K562 (cell line): ENCODE measurements around the gene FRRS1L. TPM values are rescaled to one million over a fixed set of nuclear protein-coding genes. Genes with fewer than 3 reads are reported as not detected.

Experiments used
- ATAC-seq: fragments of 200-7000 bp; cut with Tn5 transposase; 3 replicates; pipeline ENCODE4 v1.9.1; 2020; ENCODE audit warnings: moderate library complexity
- BruUV-seq: library from RNA; stranded (reverse); fragments of 400-500 nt; replicated peaks from 2 replicates; lab custom pipeline; 2021; lab: Mats Ljungman, UMichigan
- CTCF ChIA-PET: fragments of 300-600 bp; formaldehyde crosslinking; extraction: SDS; loops from one replicate; lab custom pipeline; 2021; ENCODE audit warnings: low intra/inter-chr PET ratio; lab: Yijun Ruan, JAX
- POLR2A ChIA-PET: fragments of 300-600, 350-650 bp; sonication (Branson Sonifier 250); formaldehyde crosslinking; extraction: SDS; loops from one replicate; lab custom pipeline; 2021; ENCODE audit warnings: antibody characterized with exemption, inconsistent platforms; lab: Yijun Ruan, JAX
- DNase-seq, 4 experiments: peaks; one replicate each; pipeline versions ENCODE4 v3.0.0 to v3.0.0-alpha.2; 2011 to 2018; ENCODE audit warnings: low spot score in 3 of 4, mixed read lengths in 3 of 4; ENCODE audit errors: extremely low read depth in 1 of 4
- FAIRE-seq: peaks from 2 replicates; lab custom pipeline; 2011; peaks lifted over from hg19 to GRCh38; lab: Jason Lieb, UNC
- H2AFZ ChIP-seq: 2 replicates; pipeline ENCODE4 v1.6.0; 2011; ENCODE audit warnings: low read depth, low read length, control low read depth, inconsistent platforms
- H3K27ac ChIP-seq: fragments of 200-600 bp; 3 replicates; pipeline ENCODE4 v1.8.0; 2011; ENCODE audit warnings: low read depth, mild to moderate bottlenecking, control low read depth, inconsistent platforms, low read length, moderate library complexity, mixed read lengths; ENCODE audit errors: extremely low read depth
- H3K27me3 ChIP-seq, 2 experiments: fragments of 300-600 bp in 1 of 2; 2 replicates in 1 of 2; 3 replicates in 1 of 2; pipeline versions ENCODE4 v1.6.0 to v1.8.0; 2011; ENCODE audit warnings: inconsistent platforms in 2 of 2, low read length in 2 of 2, mild to moderate bottlenecking in 1 of 2, mixed read lengths in 1 of 2, moderate library complexity in 1 of 2; ENCODE audit not compliant: control insufficient read depth in 2 of 2, insufficient read depth in 2 of 2
- H3K36me3 ChIP-seq: fragments of 300-600 bp; 3 replicates; pipeline ENCODE4 v1.8.0; 2011; ENCODE audit warnings: mild to moderate bottlenecking, low read length, inconsistent platforms; ENCODE audit not compliant: control insufficient read depth, insufficient read depth
- H3K4me1 ChIP-seq, 2 experiments: fragments of 200-600 bp in 1 of 2; replicated peaks in 1 of 2; 2 replicates in 1 of 2; 3 replicates in 1 of 2; pipeline versions ENCODE4 v1.5.1 to v1.8.0; 2011; ENCODE audit warnings: inconsistent platforms in 2 of 2, low read length in 2 of 2, mild to moderate bottlenecking in 1 of 2, mixed read lengths in 1 of 2, moderate library complexity in 1 of 2; ENCODE audit not compliant: control insufficient read depth in 2 of 2, insufficient read depth in 2 of 2
- H3K4me2 ChIP-seq: 2 replicates; pipeline ENCODE4 v1.6.1; 2011; ENCODE audit warnings: low read length, control low read depth, inconsistent platforms, mixed read lengths; ENCODE audit not compliant: insufficient read depth
- H3K4me3 ChIP-seq: fragments of 200-600 bp; sonication (generic), shearing (Covaris generic); 2 replicates; pipeline ENCODE4 v1.5.1; 2016; ENCODE audit warnings: control low read depth, inconsistent platforms
- H3K79me2 ChIP-seq: fragments of 200-600 bp; 3 replicates; pipeline ENCODE4 v1.8.0; 2011; ENCODE audit warnings: low read length, inconsistent platforms; ENCODE audit not compliant: control insufficient read depth, insufficient read depth
- H3K9ac ChIP-seq, 2 experiments: 2 replicates each; pipeline versions ENCODE4 v1.6.0 to v1.6.1; 2011; ENCODE audit warnings: low read depth in 2 of 2, low read length in 2 of 2, control low read depth in 1 of 2, inconsistent platforms in 1 of 2, mild to moderate bottlenecking in 1 of 2, mixed read lengths in 1 of 2; ENCODE audit not compliant: insufficient read depth in 1 of 2
- H3K9me1 ChIP-seq: one replicate; pipeline ENCODE4 v1.6.0; 2011; ENCODE audit warnings: inconsistent platforms, mild to moderate bottlenecking, low read length, moderate library complexity; ENCODE audit not compliant: control insufficient read depth, insufficient read depth
- H3K9me3 ChIP-seq: replicated peaks from 2 replicates; pipeline ENCODE4 v1.5.1; 2011; ENCODE audit warnings: low read depth, low read length, inconsistent platforms; ENCODE audit not compliant: control insufficient read depth, insufficient read depth
- H4K20me1 ChIP-seq: replicated peaks from 2 replicates; pipeline ENCODE4 v1.6.1; 2011; ENCODE audit warnings: low read length, inconsistent platforms, mixed read lengths; ENCODE audit not compliant: control insufficient read depth, insufficient read depth
- BCOR ChIP-seq: fragments of 450-650 bp; IDR thresholded peaks from 2 replicates; pipeline ENCODE4 v1.6.1; 2016
- MLLT1 ChIP-seq, 2 experiments: fragments of 450-650 bp; IDR thresholded peaks; 2 replicates each; pipeline ENCODE4 v1.6.1; 2016
- RBM34 ChIP-seq: fragments of 200-400 bp; formaldehyde crosslinking; IDR thresholded peaks from 2 replicates; pipeline ENCODE4 v1.6.1; 2018; ENCODE audit warnings: low read length, borderline replicate concordance; ENCODE audit not compliant: insufficient read depth
- whole genome bisulfite sequencing: fragments of 100-300 bp; shearing (Covaris generic); methylation state at CpG from one replicate; pipeline ENCODE4 v1.1.6; 2016; ENCODE audit warnings: low coverage, mixed read lengths; ENCODE audit not compliant: insufficient coverage; ENCODE audit errors: missing lambda C conversion rate; 5-methylcytosine and 5-hydroxymethylcytosine counted together
- in situ Hi-C: fragments of 300-500 bp; cut with MboI; formaldehyde crosslinking; loops from 4 replicates; pipeline ENCODE4 v1.15.0; 2018; ENCODE audit warnings: inconsistent platforms, mixed read lengths
- intact Hi-C: fragments of 100-400 bp; cut with micrococcal nuclease; formaldehyde crosslinking; loops from 2 replicates; pipeline ENCODE4 v1.14.2; 2022
- polyA plus RNA-seq, 8 experiments: library from polyadenylated mRNA; depleted of rRNA in 4 of 8; stranded (reverse) in 5 of 8; unstranded in 3 of 8; fragments of >200 nt; fragmentation: Nextera tagmentation in 2 of 8; fragmentation: Illumina TruSeq in 1 of 8; extraction: Ambion mirVana in 2 of 8; extraction: Trizol in 1 of 8; gene quantifications; 2 replicates each; pipeline versions ENCODE4 v1.2.1 to v1.2.3, GENCODE V29; 2011 to 2014; ENCODE audit warnings: inconsistent platforms in 1 of 8, missing spikeins in 1 of 8
- total RNA-seq, 7 experiments: library from RNA; depleted of rRNA in 6 of 7; stranded (reverse); fragments of >200 nt in 6 of 7; fragmentation: Illumina TruSeq in 2 of 7; extraction: Trizol in 2 of 7; gene quantifications; 2 replicates each; pipeline versions ENCODE4 v1.2.1 to v1.2.3, GENCODE V29; 2011 to 2021; ENCODE audit warnings: low replicate concordance in 1 of 7

The FRRS1L gene
- total and polyA plus RNA-seq, 9 of the 15 experiments (the other 6 are each of a cell fraction or from before 2014, with no cell fraction given), result under 0.01 to 0.04 (median 0.03) TPM; not detected in 5

GRCh38 chr9:109113892-109114609 lies 53.0 kb downstream of the FRRS1L start:
- CTCF ChIA-PET, result no interaction called here
- POLR2A ChIA-PET, result interaction anchor here (0.6 kb wide), 1 partner anchor 408 kb away, joined by 3 read pairs; no protein-coding TSS in a partner anchor
- peaks cover 98% of the 10 kb centered on the region for H3K79me2 ChIP-seq
- no peak overlapping the region for H2AFZ ChIP-seq
- H3K9ac ChIP-seq, result peak overlapping the region in 1 of 2 experiments; percentile 27; a peak in 2 of 4 replicates
- in situ Hi-C loops, result no loop called here
- H3K4me1 ChIP-seq, result peaks cover 17 to 27% of the 10 kb centered on the region in 2 experiments; a peak in 4 of 5 replicates
- intact Hi-C loops, result no loop called here
- H3K9me1 ChIP-seq, result no peaks in the 10 kb centered on the region
- peaks cover 26% of the 10 kb centered on the region for H3K36me3 ChIP-seq
- TF ChIP-seq RBM34 (no peak), MLLT1 (IDR thresholded peaks at IDR 0.05) (0 out of 4 replicates have a peak, but pooled peaks of 1 of the 2 experiments have one; percentile 34), BCOR (peak; percentile 17; the same call in 1 of the 2 replicates)
- TF ChIP-seq, all 486 proteins: peak for 2
- FAIRE-seq, result no peak
- ATAC-seq, result peak; percentile 4; the same call in 1 of the 3 replicates
- no peak for DNase-seq
- BruUV-seq, result no TSS peak
- H3K4me3 ChIP-seq, result 0 out of 2 replicates have a peak overlapping the region, but pooled peaks have one; percentile 0
- H3K27ac ChIP-seq, result peak overlapping the region; percentile 20; the same call in 2 of the 3 replicates
- peak overlapping the region; percentile 25 for H3K4me2 ChIP-seq
- peaks cover 30% of the 10 kb centered on the region; the same call in 1 of the 2 replicates for H4K20me1 ChIP-seq
- no peaks in the 10 kb centered on the region for H3K27me3 ChIP-seq
- H3K9me3 ChIP-seq, result no peaks in the 10 kb centered on the region
- WGBS, result 50% methylated on average over 12 of the region's 12 CpGs
